Stimulated activated effector memory CD8-positive, alpha-beta T cell treated with anti-CD3 and anti-CD28 coated beads, Interleukin-12 subunit alpha, Interleukin-12 subunit beta, amount 100 ng/mL, for 72 hours (primary cell): Measurements from ENCODE around the gene RHEX.

Experiments
- ATAC-seq: fragments of 150-1000 bp; cut with Tn5 transposase; 2 replicates; pipeline ENCODE4 v1.10.0; 2021
- DNase-seq, 2 donors: peaks; one replicate each; pipeline ENCODE4 v3.0.0; 2021 to 2022; ENCODE audit warnings: low spot score in 2 of 2
- H3K27ac Mint-ChIP-seq: one replicate; pipeline ENCODE4 v1.8.0; 2022; ENCODE audit warnings: mild to moderate bottlenecking, mixed read lengths
- H3K36me3 Mint-ChIP-seq: one replicate; pipeline ENCODE4 v1.8.0; 2022; ENCODE audit warnings: mild to moderate bottlenecking, mixed read lengths
- H3K4me1 Mint-ChIP-seq: one replicate; pipeline ENCODE4 v1.8.0; 2022; ENCODE audit warnings: mixed read lengths
- H3K4me3 Mint-ChIP-seq: one replicate; pipeline ENCODE4 v1.8.0; 2022; ENCODE audit warnings: mild to moderate bottlenecking, mixed read lengths
- H3K9me3 Mint-ChIP-seq: one replicate; pipeline ENCODE4 v1.8.0; 2022; ENCODE audit warnings: mixed read lengths

Gene RHEX

DNA sequence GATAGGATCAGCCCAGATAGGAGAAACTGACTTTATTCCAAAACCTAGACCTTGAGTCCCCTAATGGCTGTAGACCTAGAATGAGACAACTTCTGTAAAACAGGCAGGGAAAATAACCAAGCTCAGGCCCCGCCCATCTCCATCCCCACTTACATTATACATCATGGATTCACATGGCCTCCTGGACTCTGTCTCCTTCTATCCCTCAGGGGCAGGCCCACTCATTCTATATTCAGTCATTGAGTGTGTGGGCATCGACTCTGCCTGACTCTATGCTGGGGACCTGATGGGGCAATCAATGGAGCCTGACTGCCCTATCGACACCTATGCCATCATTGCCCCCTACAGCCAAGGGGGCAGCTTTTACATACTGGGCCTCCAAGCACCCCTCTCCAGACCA is 57.8 kb downstream of the RHEX start:
- no peak for DNase-seq
- H3K36me3 Mint-ChIP-seq: no peaks in the 10 kb centered on the region
- no peak overlapping the region for H3K27ac Mint-ChIP-seq
- H3K4me3 Mint-ChIP-seq: no peak overlapping the region
- H3K4me1 Mint-ChIP-seq: no peaks in the 10 kb centered on the region
- ATAC-seq: no peak
- no peaks in the 10 kb centered on the region for H3K9me3 Mint-ChIP-seq

DNA sequence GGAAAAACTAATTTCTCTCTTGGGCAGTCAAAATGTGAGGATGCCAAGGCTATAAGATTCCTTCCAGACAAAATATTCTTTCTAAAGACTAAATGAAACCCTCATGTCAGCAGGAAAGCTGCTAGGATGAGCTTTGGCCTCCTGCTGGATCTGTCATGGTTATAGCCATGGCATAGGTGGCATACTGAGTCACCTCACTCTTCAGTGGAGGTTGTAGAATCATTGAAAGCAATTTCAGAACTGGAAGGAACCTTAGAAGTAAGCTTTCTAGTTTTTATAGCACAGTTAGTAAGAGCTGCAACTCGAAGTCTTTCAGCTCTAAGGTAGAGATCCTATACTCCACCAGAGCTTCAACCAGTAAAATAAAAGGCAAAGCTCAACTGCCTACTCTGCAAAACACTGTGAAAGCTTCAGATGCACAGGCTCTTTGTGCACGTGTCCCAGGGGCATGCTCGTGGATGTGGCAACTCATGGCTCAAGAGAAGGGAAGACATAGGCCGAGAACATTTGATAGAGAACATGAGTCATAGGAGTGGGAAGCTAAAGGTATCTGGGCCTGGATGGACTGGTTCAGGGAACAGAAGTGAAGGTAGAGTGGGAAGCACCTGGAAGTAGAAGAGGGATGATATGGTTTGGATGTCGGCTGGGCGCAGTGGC is 58.4 kb downstream of the RHEX start:
- Mint-ChIP-seq H3K36me3 (no peaks in the 10 kb centered on the region), H3K27ac (no peak overlapping the region), H3K4me3 (no peak overlapping the region), H3K9me3 (no peaks in the 10 kb centered on the region), H3K4me1 (no peaks in the 10 kb centered on the region)
- ATAC-seq: no peak
- DNase-seq: peak in 1 of 2 donors; percentile 40

DNA sequence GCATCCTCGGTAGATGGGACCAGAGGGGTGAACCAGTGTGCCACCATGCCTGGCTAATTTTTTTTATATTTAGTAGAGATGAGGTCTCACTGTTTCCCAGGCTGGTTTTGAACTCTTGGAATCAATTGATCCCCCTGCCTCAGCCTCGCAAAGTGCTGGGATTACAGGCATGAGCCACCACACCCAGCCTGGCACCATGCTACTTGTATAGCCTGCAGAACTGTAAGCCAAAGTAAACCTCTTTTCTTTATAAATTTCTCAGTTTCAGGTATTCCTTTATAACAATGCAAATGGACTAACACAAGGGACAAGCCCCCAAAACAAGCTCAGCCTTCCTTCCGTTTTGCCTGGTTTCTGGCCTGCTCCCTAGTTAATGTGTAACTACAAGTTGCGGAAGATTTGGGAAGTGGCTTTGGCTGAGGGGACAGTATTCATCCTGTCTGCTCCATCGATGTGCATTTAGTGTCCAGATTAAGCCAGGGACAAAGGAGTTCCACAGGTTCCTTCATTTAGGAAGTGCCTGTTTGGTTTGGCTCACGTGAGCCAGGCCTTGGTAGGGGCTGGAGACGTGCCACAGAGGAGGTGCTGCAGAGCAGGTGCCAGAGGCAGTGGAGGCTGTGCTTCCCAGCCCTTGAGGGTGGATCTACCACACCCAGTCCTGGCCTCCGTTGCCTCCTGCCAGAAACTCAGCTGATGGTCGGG is 59.8 kb downstream of the RHEX start:
- Mint-ChIP-seq H3K27ac (no peak overlapping the region), H3K4me1 (peaks cover 11% of the 10 kb centered on the region), H3K36me3 (no peaks in the 10 kb centered on the region), H3K4me3 (no peak overlapping the region), H3K9me3 (no peaks in the 10 kb centered on the region)
- ATAC-seq (no peak), DNase-seq (peak in 1 of 2 donors; percentile 17)

DNA sequence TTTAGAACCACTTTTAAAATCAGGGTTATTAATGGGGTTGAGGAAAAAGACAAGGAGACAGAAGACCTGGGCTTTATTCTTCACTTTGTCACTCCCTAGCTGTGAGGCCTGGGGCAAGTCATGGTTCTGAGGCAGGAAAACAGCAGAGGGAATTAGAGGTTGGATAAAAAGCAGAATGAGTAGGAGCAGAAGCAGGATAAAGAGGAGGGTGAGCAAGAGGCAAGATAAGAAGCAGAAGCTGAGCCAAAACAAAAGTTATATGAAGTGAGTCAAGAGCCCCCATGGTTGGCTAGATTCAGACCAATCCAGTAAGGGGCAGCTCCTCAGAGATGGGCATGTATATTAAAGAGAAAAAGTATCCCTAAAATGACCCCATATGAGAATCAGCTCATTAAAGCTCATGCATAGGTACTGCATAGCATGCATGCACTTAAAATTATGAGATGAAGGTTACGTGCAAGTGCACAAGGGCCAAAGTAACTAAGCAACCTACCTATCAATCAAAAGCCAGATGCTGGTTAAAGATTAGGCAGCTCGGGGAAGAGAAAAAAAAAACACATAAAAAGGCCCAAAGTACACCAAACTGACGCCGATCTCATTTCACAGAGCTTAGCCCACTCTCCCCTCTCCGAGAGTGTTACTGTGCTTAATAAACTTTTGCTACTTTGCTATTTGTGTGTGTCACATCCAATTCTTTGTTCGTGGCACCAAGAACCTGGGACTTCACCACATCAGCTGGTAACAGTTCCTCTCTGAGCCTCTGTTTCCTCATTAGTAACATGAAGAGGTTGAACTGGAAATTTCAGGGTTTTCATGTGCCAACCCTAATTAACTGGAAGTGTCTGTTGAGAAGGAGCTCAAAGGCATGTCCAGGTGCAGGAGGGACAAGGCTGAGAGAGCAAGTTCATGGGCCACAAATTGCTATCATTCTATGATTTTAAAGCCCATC is 62.0 kb downstream of the RHEX start:
- DNase-seq: no peak
- Mint-ChIP-seq H3K36me3 (no peaks in the 10 kb centered on the region), H3K4me3 (no peak overlapping the region), H3K27ac (no peak overlapping the region), H3K4me1 (peaks cover 13% of the 10 kb centered on the region), H3K9me3 (no peaks in the 10 kb centered on the region)
- ATAC-seq: no peak

DNA sequence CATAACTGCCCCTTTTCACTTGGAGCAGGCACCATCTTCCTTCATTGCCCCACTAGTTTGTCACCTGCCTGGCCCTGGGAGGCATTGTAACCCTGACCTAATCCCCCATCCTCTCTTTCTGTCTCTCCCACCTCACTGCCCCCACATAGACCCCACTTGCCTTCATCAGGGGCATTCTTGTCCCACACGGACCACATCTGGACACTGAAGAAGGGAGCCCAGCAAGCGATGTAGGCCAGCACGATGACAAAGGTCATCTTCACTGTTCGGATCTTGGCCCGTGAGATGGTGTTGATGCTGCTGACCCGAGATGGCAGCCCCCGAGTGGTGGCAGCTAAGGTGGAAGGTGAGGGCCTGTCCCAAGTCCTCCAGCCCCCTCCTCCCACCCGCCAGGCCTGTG is 62.8 kb downstream of the RHEX start:
- no peak overlapping the region for H3K27ac Mint-ChIP-seq
- H3K36me3 Mint-ChIP-seq: no peaks in the 10 kb centered on the region
- peaks cover 13% of the 10 kb centered on the region for H3K4me1 Mint-ChIP-seq
- H3K9me3 Mint-ChIP-seq: no peaks in the 10 kb centered on the region
- DNase-seq (no peak), ATAC-seq (no peak)
- peak overlapping the region; percentile 33 for H3K4me3 Mint-ChIP-seq

DNA sequence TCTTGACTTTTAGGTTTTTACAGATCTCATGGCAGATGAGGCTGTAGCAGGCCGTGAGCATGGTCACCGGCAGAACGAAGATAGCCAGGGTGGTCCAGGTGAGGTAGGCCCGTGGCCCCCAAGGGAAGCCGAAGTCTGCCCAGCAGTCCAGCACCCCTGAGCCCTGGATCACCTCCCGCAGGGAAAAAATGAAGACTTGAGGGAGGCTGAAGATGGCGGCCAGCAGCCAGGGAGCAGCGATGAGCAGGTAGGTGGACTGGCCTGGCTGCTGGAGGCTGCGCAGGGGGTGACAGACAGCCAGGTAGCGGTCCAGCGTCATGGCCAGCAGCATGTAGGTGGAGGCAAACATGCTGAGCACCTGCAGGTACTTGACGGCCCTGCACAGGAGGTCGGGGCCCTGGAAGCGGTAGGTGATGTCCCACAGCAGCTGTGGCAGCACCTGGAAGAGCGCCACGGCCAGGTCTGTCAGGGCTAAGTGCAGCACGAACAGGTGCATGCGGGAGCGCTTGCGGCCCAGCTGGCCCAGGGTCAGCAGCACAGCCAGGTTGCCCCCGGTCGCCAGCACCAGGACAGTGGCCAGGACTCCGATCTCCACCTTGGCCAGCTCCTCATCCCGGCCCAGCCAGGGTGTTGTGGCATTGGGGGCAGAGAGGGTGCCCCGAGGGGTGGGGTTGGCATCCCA is 63.4 kb downstream of the RHEX start:
- Mint-ChIP-seq H3K27ac (no peak overlapping the region), H3K4me1 (peaks cover 13% of the 10 kb centered on the region), H3K36me3 (no peaks in the 10 kb centered on the region), H3K4me3 (peak overlapping the region; percentile 33), H3K9me3 (peaks cover 3% of the 10 kb centered on the region)
- no peak for ATAC-seq
- no peak for DNase-seq

DNA sequence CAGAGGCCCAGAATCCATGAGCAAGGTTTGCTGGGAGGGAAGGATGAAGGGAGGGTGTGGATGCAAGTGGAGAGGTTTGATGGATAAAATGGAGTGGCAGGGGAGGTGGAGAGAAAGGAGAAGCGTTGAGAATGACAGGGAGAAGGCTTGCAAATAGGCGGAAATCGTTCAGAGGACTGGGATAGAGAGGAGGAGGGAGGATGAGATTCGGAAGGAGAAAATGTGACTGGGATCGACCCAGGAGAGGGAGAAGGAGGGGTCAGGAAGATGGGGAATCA is 63.8 kb downstream of the RHEX start:
- DNase-seq: no peak
- ATAC-seq: no peak
- Mint-ChIP-seq H3K4me3 (peak overlapping the region; percentile 33), H3K9me3 (peaks cover 7% of the 10 kb centered on the region), H3K4me1 (peaks cover 13% of the 10 kb centered on the region), H3K36me3 (no peaks in the 10 kb centered on the region), H3K27ac (no peak overlapping the region)

DNA sequence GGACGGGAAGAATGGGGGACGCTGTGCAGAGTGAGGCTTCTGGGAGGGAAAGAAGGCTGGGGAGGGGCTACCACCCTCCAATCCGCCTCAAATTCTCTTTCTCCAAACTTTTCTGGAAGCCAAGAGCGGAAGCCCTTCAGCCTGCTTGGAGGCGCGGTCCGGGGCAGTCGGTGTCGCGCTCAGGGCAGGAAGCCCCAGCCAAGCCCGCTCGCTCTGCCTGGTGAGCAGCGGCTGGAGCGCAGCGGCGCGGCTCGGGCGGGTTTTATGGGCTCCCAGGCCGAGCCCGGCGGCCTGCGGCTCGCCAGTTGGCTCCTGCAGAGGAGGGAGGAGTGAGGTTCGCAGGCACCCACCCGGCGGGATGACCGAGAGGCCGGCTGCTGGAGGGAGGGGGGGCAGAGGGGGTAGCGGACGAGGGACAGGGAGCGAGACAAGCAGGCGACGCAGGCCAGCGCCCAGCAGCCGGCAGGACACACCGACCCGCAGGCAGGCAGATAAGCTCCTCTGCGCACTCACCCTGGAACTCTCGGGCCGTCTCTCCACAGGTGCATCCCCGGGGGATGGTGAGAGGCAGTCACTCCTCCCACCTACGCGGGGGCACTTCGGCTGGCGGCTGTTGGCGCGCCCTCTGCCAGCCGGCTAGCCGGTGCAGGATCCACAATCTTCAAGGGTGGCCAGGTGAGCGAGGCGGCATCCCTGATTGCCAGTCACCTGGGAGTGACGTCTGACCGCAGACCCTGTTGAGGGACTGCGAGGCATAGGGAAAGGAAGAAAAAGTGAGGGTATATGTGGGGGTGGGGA is 64.4 kb downstream of the RHEX start, which contains the start of gene AVPR1B:
TSS of gene AVPR1B (minus strand) at position 238 of the 798 bp plus-strand sequence. CDS start 498 bp downstream, outside the sequence.
- H3K4me3 Mint-ChIP-seq: peak within 1 kb of the TSS; percentile 33
- peaks cover 13% of the 10 kb centered on the region for H3K4me1 Mint-ChIP-seq
- peaks cover 13% of the 10 kb centered on the region for H3K9me3 Mint-ChIP-seq
- ATAC-seq (peak; percentile 64), DNase-seq (no peak)
- H3K36me3 Mint-ChIP-seq: no peaks in the 10 kb centered on the region
- no peak within 1 kb of the TSS for H3K27ac Mint-ChIP-seq

DNA sequence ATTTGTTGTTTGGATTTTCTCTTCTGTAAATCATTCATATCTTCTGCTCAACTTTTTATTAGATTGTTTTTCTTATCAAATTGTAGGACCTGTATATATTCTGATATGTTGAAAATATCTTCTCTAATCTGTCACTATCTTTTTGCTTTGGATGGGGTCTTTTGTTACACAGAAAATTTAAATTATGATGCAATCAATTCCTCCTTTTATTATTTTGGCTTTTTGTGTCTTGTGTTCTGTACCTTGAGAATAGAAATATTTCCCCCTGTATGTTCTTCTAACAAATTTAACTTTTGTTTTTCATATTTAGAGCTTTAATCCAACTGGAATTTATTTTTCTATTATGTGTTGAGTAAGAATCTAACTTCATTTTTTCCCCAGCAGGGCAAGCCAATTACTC is 67.4 kb downstream of the RHEX start:
- ATAC-seq: no peak
- Mint-ChIP-seq H3K4me3 (no peak overlapping the region), H3K36me3 (no peaks in the 10 kb centered on the region), H3K4me1 (peaks cover 13% of the 10 kb centered on the region), H3K27ac (no peak overlapping the region), H3K9me3 (peaks cover 13% of the 10 kb centered on the region)
- no peak for DNase-seq

DNA sequence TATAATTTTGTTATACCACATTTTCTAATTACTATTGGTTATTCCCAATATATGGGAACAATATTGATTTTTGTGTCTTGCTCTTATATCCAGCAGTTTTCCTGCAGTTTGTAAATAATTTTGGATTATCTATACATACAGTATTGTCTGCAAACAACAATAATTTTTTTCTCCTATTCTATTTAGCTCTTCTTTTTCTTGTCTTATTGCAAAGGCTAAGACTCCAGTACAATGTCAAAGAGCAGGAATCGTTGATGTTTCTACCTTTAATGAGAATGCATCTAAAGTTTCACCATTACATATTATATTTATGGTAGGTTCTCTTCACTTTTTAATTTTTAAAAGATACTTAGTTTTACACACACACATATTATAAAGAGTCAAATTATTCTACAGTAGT is 68.3 kb downstream of the RHEX start:
- no peaks in the 10 kb centered on the region for H3K36me3 Mint-ChIP-seq
- peaks cover 13% of the 10 kb centered on the region for H3K4me1 Mint-ChIP-seq
- no peak for ATAC-seq

DNA sequence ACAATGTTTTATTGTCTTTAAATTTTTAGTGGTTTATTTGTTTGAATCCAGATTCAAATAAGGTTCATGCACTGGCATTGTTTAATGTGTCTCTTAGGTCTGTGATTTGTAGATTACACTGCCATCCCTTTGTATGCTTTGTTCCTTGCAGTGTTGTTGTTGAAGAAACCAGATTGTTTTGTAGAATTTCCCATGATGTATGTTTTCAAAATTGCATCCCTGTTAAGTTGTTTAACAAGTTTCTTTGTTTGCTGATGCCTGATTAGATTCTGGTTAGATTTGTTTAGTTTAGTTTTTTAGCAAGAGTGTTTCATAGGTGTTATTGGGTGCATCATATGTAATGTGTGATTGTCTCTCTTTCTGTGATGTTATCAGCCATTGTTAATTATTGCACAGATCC is 69.7 kb downstream of the RHEX start:
- DNase-seq (no peak), ATAC-seq (no peak)
- no peak overlapping the region for H3K4me3 Mint-ChIP-seq
- H3K27ac Mint-ChIP-seq: no peak overlapping the region
- no peaks in the 10 kb centered on the region for H3K36me3 Mint-ChIP-seq
- peaks cover 3% of the 10 kb centered on the region for H3K4me1 Mint-ChIP-seq
- H3K9me3 Mint-ChIP-seq: peaks cover 13% of the 10 kb centered on the region

More for the DNA sequence above, 68.3 kb downstream of the RHEX start:
- H3K27ac Mint-ChIP-seq: no peak overlapping the region
- H3K9me3 Mint-ChIP-seq: peaks cover 13% of the 10 kb centered on the region
- no peak overlapping the region for H3K4me3 Mint-ChIP-seq
- no peak for DNase-seq

DNA sequence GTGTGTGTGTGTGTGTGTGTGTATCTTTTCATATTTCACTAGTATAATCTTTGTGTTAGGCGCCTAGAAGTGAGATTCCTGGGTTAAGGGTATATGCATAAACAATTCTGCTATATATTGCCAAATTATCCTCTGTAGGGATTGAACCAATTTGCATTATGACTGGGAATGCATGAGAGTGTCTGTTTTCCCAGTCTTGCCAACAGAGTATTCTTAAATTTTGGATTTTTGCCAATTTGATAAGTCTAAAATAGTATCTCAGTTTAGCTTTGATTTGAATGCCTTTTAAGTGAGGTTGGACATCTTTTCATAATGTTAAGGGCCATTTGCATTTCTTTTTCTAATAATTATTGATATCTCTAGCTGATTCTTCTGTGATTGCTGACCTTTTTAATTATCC is 72.4 kb downstream of the RHEX start:
- DNase-seq: no peak
- peaks cover 13% of the 10 kb centered on the region for H3K9me3 Mint-ChIP-seq
- H3K4me3 Mint-ChIP-seq: no peak overlapping the region
- H3K4me1 Mint-ChIP-seq: no peaks in the 10 kb centered on the region
- H3K27ac Mint-ChIP-seq: no peak overlapping the region
- H3K36me3 Mint-ChIP-seq: no peaks in the 10 kb centered on the region
- no peak for ATAC-seq

DNA sequence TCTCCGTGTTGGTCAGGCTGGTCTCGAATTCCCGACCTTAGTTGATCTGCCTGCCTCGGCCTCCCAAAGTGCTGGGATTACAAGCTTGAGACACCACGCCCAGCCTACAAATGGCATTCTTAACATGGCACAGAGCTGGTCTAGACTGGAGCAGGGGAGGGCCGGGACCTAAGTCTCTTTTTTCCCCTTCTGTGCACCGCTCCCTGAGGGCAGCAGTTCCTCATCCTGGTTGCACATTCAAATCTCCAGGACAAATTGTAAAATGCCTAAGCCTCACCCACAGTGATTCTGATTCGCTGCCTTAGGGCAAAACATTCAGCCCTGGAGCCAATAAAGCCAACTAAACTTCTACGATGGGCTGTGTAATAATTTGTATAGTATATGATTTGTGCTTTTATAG is 74.4 kb downstream of the RHEX start:
- ATAC-seq (no peak), DNase-seq (no peak)
- no peaks in the 10 kb centered on the region for H3K4me1 Mint-ChIP-seq
- H3K9me3 Mint-ChIP-seq: peaks cover under 1% of the 10 kb centered on the region
- H3K4me3 Mint-ChIP-seq: no peak overlapping the region
- H3K36me3 Mint-ChIP-seq: no peaks in the 10 kb centered on the region
- no peak overlapping the region for H3K27ac Mint-ChIP-seq

DNA sequence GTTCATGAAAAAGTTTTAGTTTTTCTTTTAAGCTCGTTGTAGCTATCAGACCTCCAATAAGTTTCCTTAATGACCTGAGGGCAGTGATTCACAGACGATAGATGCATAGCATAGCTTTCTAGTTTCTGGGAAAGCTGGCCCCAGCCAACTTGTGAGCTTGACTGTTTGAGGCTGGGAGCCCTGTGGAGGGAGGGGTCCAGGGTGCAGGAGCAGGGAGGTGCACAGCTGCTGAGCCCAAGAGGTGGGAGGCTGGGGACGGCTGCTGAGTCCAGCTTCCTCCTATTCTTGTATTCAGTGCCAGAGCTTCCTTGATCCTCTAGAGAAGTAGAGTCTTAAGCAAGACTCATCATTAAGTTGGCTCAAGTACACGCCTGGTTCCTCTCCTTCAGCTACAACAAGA is 75.2 kb downstream of the RHEX start:
- Mint-ChIP-seq H3K4me3 (no peak overlapping the region), H3K27ac (no peak overlapping the region), H3K9me3 (no peaks in the 10 kb centered on the region), H3K36me3 (no peaks in the 10 kb centered on the region), H3K4me1 (no peaks in the 10 kb centered on the region)
- ATAC-seq (no peak), DNase-seq (no peak)
